ENCODE data around the gene CCDC138. TPM values are rescaled to one million over a fixed set of nuclear protein-coding genes. Genes with fewer than 3 reads are reported as not detected.

Gene CCDC138
- total RNA-seq, 2 experiments from 2014 or later, result 7.7 to 9.1 TPM

DNA sequence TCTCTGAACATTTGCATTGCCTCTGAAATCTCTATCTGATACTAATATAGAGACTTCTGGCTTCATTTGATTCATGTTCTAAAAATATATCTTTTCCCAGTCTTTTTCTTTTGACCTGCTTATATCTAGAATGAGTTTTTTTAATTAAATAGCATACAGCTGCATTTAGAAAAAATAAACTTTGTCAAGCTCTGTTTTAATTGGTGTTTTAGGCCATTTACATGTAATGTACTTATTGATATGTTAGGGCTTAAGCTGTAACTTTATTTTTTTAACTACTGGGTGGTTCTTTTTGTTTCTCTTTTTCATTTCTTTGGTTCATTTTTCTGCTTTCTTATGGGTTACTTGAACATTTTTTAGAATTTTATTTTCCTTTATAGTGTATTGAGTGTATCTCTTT, 54.9 kb downstream of the CCDC138 start:
- POLR2A ChIA-PET, result interaction anchor here (1.4 kb wide), 1 partner anchor 13 kb away, joined by 3 read pairs; no protein-coding TSS in a partner anchor
- H3K36me3 Mint-ChIP-seq (ENCODE audit: low read depth), result peaks cover 37% of the 10 kb centered on the region
- H3K4me3 Mint-ChIP-seq, result no peak overlapping the region
- no peak for DNase-seq
- no peaks in the 10 kb centered on the region for H3K4me1 Mint-ChIP-seq
- no peak overlapping the region for H3K27ac Mint-ChIP-seq
- no peaks in the 10 kb centered on the region for H3K27me3 Mint-ChIP-seq
- CTCF ChIA-PET, result no interaction called here
- peaks cover 11% of the 10 kb centered on the region for H3K9me3 Mint-ChIP-seq

DNA sequence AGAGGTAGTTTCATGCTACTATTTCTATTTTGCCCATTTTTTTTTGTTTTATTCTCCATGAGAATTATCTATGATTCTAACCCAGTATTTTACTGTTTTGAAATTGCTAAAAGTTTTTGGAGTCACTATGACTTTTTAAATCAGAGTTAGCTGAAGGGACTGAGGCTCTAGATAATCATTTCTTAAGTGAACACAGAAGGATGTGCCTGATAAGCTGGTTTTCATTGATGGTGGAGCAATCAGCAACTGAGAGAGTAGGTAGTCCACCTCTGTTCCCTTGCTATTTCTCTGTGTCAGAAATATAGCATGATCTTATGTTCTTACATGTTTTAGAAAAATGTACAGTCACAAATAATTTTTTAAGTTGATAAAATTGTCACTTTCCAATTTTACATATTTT, 59.4 kb downstream of the CCDC138 start:
- ChIA-PET POLR2A (no interaction called here), CTCF (no interaction called here)
- Mint-ChIP-seq H3K9me3 (no peaks in the 10 kb centered on the region), H3K4me1 (no peaks in the 10 kb centered on the region), H3K27me3 (no peaks in the 10 kb centered on the region), H3K36me3 (ENCODE audit: low read depth) (peaks cover 35% of the 10 kb centered on the region), H3K27ac (no peak overlapping the region), H3K4me3 (no peak overlapping the region)
- DNase-seq, result no peak

DNA sequence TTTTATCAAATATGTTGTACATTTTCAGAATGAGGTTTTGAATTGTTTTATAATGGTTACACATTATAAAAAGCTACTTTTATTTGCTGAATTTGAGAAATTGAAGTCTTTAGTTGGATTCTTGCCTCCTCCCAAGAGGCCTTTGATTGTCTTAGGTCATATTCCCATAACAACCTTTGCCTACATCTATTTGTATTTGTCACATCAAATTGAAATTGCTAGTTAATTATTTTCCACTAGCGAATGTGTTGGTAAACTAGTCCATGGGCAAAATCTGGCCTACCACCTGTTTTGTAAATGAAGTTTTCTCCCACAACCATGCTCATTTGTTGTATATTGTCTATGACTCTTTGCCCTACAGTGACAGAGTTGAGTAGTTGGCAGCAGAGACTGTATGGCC, 60.4 kb downstream of the CCDC138 start:
- CTCF ChIA-PET, result no interaction called here
- Mint-ChIP-seq H3K9me3 (no peaks in the 10 kb centered on the region), H3K4me1 (no peaks in the 10 kb centered on the region), H3K27ac (no peak overlapping the region), H3K4me3 (no peak overlapping the region), H3K27me3 (no peaks in the 10 kb centered on the region), H3K36me3 (ENCODE audit: low read depth) (peaks cover 28% of the 10 kb centered on the region)
- POLR2A ChIA-PET, result no interaction called here
- no peak for DNase-seq

DNA sequence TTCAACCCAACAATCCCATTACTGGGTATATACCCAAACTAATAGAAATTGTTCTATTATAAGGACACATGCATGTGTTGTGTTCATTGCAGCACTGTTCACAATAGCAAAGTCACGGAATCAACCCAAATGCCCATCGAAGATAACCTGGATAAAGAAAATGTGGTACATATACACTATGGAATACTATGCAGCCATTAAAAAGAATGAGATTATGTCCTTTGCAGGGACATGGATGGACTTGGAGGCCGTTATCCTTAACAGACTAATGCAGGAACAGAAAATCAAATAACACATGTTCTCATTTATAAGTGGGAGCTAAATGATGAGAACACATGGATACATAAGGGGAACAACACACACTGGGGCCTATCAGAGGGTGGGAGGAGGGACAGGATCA, 65.8 kb downstream of the CCDC138 start:
- DNase-seq, result no peak
- H3K27me3 Mint-ChIP-seq, result no peaks in the 10 kb centered on the region
- no peaks in the 10 kb centered on the region for H3K9me3 Mint-ChIP-seq
- peaks cover 2% of the 10 kb centered on the region for H3K4me1 Mint-ChIP-seq
- no peak overlapping the region for H3K27ac Mint-ChIP-seq
- POLR2A ChIA-PET, result no interaction called here
- CTCF ChIA-PET, result no interaction called here
- H3K36me3 Mint-ChIP-seq (ENCODE audit: low read depth), result peaks cover 15% of the 10 kb centered on the region
- no peak overlapping the region for H3K4me3 Mint-ChIP-seq

DNA sequence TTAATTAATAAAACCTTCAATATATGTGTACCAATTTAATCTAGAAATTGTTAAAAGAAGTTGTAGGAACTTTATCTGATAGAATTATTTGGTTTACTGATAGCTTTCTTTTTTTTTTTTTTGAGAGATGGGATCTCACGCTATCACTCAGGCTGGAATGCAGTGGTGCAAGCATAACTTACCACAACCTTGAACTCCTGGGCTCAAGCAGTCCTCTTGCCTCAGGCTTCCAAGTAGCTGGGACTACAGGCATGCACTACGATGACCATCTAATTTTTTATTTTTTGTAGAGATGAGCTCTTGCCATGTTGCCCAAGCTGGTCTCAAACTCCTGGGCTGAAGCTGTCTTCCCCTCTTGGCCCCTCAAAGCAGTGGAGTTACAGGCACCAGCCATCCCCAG, 66.8 kb downstream of the CCDC138 start:
- Mint-ChIP-seq H3K4me3 (no peak overlapping the region), H3K4me1 (peaks cover 2% of the 10 kb centered on the region), H3K27ac (no peak overlapping the region), H3K9me3 (no peaks in the 10 kb centered on the region), H3K27me3 (no peaks in the 10 kb centered on the region), H3K36me3 (ENCODE audit: low read depth) (peaks cover 18% of the 10 kb centered on the region)
- CTCF ChIA-PET, result no interaction called here
- no peak for DNase-seq
- POLR2A ChIA-PET, result no interaction called here

DNA sequence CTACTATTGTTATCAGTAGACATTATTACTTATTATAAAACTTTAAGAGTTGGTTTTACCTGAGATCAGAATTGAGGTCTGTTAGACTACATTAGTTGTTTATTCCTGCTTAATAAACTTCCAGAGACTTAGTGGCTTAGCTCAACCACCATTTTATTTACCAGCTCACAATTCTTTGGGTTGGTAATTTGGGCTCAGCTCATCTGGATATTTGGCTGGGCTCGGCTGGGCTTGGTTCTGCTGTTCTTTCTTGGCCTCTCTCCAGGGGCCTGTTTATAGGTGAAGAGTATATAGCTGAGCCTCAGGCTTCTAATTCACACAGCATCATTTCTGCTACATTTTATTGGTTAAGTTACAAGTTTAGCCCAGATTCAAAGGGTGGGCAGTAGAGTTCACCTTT, 67.9 kb downstream of the CCDC138 start:
- peaks cover 2% of the 10 kb centered on the region for H3K4me1 Mint-ChIP-seq

DNA sequence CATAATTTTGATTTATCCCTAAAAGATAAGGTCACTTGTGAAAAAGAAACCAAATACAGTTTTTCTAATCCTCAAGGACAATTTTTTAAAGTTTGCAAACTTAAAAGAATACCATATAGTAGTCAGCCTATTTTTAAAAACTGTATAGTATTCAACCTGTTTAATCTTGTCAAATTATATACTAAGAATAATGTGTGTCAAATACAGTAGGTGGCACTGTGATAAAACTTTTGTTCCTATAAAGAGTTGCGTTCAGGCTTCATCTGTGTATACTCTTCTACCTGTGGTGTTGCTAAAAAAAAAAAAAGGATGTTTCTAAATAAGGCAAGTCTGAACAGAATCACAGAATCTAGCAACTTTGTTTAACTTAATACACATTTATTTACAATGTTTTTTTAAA, 68.6 kb downstream of the CCDC138 start:
- H3K4me1 Mint-ChIP-seq, result peaks cover 2% of the 10 kb centered on the region
- no peak for DNase-seq
- peaks cover 19% of the 10 kb centered on the region for H3K36me3 Mint-ChIP-seq (ENCODE audit: low read depth)
- no peak overlapping the region for H3K27ac Mint-ChIP-seq
- no peak overlapping the region for H3K4me3 Mint-ChIP-seq
- POLR2A ChIA-PET, result no interaction called here
- no peaks in the 10 kb centered on the region for H3K27me3 Mint-ChIP-seq
- no peaks in the 10 kb centered on the region for H3K9me3 Mint-ChIP-seq
- CTCF ChIA-PET, result no interaction called here

More for the DNA sequence above, 67.9 kb downstream of the CCDC138 start:
- ChIA-PET POLR2A (interaction anchor here (0.9 kb wide), 1 partner anchor 13 kb away, joined by 3 read pairs; no protein-coding TSS in a partner anchor), CTCF (no interaction called here)
- Mint-ChIP-seq H3K4me3 (no peak overlapping the region), H3K27ac (no peak overlapping the region), H3K36me3 (ENCODE audit: low read depth) (peaks cover 23% of the 10 kb centered on the region), H3K27me3 (no peaks in the 10 kb centered on the region), H3K9me3 (no peaks in the 10 kb centered on the region)
- DNase-seq, result no peak

DNA sequence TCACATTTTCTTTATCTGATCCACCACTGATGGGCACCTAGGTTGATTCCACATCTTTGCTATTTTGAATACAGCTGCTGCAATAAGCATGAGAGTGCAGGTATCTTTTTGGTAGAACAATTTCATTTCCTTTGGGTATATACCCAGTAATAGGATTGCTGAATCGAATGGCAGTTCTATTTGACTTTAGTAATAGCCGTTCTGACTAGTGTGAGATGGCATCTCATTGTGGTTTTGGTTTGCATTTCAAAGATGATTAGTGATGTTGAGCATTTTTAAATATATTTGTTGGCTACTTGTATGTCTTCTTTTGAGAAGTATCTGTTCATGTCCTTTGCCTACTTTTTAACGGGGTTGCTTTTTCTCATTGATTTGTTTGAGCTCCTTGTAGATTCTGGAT, 72.3 kb downstream of the CCDC138 start:
- Mint-ChIP-seq H3K36me3 (ENCODE audit: low read depth) (peaks cover 14% of the 10 kb centered on the region), H3K9me3 (no peaks in the 10 kb centered on the region), H3K27me3 (no peaks in the 10 kb centered on the region), H3K4me1 (peaks cover 2% of the 10 kb centered on the region), H3K27ac (no peak overlapping the region), H3K4me3 (no peak overlapping the region)
- DNase-seq, result no peak
- POLR2A ChIA-PET, result no interaction called here
- CTCF ChIA-PET, result no interaction called here

DNA sequence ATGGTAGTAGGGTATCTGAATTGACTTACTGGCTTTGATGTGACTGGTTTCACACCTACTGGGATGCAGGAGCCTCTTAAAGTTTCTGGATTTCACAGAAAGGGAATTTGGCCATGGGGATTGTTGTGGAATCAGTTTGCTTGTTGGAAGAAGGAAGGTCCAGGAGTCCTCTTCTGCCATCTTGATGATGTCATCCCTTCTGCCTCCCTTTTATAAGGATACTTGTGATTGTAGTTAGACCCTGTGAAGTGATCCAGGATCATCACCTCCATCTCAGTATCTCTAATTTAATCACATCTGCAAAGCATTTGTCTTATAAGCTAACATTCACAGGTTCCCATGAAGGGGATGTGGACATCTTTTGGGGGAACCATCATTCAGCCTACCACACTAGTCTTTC, 79.5 kb downstream of the CCDC138 start:
- Mint-ChIP-seq H3K36me3 (ENCODE audit: low read depth) (peaks cover 39% of the 10 kb centered on the region), H3K27ac (no peak overlapping the region), H3K4me1 (peaks cover 10% of the 10 kb centered on the region), H3K9me3 (peaks cover 18% of the 10 kb centered on the region), H3K27me3 (no peaks in the 10 kb centered on the region), H3K4me3 (no peak overlapping the region)
- POLR2A ChIA-PET, result no interaction called here
- CTCF ChIA-PET, result no interaction called here
- no peak for DNase-seq

DNA sequence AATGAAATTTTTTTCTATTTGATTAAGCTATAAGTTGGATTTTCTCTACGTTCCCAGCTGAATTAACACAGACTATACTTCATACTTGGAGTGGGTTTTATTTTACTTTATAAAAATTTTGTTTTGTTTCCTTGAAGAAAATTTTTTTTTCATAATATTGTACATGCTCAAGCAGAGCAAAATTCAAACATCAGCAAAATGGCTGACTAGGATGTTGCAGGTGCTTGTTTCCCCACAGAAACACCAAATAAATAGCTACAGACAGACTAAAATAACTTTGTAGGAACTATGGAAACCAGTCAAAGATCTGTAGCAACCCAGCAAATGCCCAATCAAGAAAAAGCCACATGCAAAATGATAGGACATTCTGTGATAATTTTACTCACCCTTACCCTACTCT, 82.3 kb downstream of the CCDC138 start:
- Mint-ChIP-seq H3K27ac (no peak overlapping the region), H3K36me3 (ENCODE audit: low read depth) (peaks cover 45% of the 10 kb centered on the region), H3K27me3 (no peaks in the 10 kb centered on the region), H3K9me3 (peaks cover 23% of the 10 kb centered on the region), H3K4me1 (peaks cover 10% of the 10 kb centered on the region), H3K4me3 (no peak overlapping the region)
- POLR2A ChIA-PET, result no interaction called here
- CTCF ChIA-PET, result interaction anchor here (0.8 to 1.2 kb wide), 2 partner anchors 9 to 12 kb away, joined by 3 read pairs; no protein-coding TSS in a partner anchor
- DNase-seq, result no peak

DNA sequence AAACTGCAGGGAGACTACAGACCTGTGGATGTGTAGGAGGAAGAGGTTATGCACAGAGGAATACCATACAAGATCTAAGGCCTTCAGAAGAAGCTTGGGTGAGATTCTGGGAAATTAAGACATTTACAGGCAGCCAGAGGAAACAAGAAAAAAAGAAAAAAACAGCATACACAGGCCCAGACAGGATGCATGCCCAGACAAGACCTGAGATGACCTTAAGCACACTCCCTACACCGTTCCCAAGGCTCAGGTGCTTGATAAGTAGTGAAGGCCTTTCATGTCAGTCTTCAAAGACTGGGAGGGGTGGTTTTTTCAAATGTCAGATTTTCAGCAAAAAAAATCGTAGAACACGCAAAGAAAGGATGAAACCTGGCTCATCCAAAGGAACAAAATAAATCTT, 83.0 kb downstream of the CCDC138 start:
- Mint-ChIP-seq H3K27ac (no peak overlapping the region), H3K9me3 (peaks cover 23% of the 10 kb centered on the region), H3K36me3 (ENCODE audit: low read depth) (peaks cover 50% of the 10 kb centered on the region), H3K4me3 (no peak overlapping the region), H3K4me1 (peaks cover 10% of the 10 kb centered on the region), H3K27me3 (no peaks in the 10 kb centered on the region)
- ChIA-PET POLR2A (no interaction called here), CTCF (no interaction called here)
- DNase-seq, result no peak

DNA sequence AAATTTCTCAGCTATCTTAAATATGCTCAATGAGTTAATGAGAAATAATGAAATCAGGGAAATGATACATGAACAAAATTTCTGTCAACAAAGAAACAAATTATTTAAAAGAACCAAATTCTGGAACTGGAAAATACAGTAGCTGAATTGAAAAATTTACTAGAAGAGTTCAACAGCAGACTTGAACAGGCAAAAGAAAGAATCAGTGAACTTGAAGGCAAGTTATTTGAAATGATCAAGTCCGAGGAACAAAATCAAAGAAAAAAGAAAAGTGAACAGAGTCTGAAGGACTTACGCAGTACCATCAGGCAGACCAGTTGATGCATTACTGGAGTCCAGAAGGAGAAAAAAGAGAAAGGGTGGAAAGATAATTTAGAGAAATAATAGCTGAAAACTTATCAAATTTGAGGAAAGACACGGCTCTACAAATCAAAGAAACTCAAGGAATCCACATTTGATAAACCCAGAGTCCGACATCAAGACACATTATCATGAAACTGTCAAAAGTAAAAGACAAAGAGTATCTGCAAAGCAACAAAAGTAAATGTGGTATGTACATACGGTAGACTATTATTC, 83.6 kb downstream of the CCDC138 start:
- no peaks in the 10 kb centered on the region for H3K27me3 Mint-ChIP-seq
- CTCF ChIA-PET, result no interaction called here

DNA sequence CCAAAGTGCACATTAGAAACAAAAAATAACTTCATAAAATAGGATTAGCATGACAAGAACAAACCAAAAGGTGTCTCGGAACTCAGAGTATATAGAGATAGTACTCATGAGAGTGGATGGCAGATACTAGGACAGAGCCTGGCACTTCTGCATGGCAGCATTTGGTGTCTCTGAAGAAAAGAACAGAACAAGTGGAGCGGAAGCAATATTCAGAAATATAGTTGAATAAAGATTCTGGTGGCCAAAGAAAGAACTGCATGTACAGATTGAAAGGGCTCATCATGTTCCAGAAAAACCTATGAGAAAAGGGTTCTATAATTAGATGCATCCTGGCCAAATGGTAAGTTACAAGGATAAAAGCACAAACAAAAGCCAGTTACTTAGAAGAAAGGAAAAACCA, 90.9 kb downstream of the CCDC138 start:
- no peak for DNase-seq
- Mint-ChIP-seq H3K9me3 (peaks cover 4% of the 10 kb centered on the region), H3K27me3 (no peaks in the 10 kb centered on the region), H3K27ac (no peak overlapping the region), H3K4me1 (no peaks in the 10 kb centered on the region), H3K36me3 (ENCODE audit: low read depth) (peaks cover 15% of the 10 kb centered on the region), H3K4me3 (no peak overlapping the region)
- POLR2A ChIA-PET, result no interaction called here
- CTCF ChIA-PET, result interaction anchor here (1.0 to 1.3 kb wide), 2 partner anchors 9 to 18 kb away, joined by 3 read pairs; no protein-coding TSS in a partner anchor

More for the DNA sequence above, 83.6 kb downstream of the CCDC138 start:
- Mint-ChIP-seq H3K4me1 (peaks cover 10% of the 10 kb centered on the region), H3K36me3 (ENCODE audit: low read depth) (peaks cover 50% of the 10 kb centered on the region), H3K27ac (no peak overlapping the region), H3K9me3 (peaks cover 23% of the 10 kb centered on the region), H3K4me3 (no peak overlapping the region)
- POLR2A ChIA-PET, result no interaction called here
- DNase-seq, result no peak

DNA sequence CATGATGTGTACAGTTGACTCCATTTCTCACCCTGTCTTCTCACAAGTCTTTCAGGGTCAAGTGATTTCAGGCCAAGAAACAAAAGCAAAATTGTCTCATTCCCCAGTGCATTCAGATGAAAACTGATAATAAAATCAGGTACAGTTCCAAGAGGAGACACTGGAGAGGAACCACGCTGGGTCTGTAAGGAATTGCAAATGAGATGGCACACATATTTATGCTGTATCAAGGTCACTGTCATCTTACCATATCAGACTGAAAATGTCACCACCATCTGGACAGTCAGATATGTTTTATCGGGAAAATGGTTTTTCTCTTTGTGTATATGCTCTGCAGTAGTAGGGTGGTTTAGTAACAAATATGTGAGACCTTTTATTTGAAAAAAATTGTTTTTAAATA, 91.7 kb downstream of the CCDC138 start:
- DNase-seq, result no peak
- Mint-ChIP-seq H3K9me3 (peaks cover 4% of the 10 kb centered on the region), H3K4me3 (no peak overlapping the region), H3K27ac (no peak overlapping the region), H3K4me1 (no peaks in the 10 kb centered on the region), H3K36me3 (ENCODE audit: low read depth) (peaks cover 14% of the 10 kb centered on the region), H3K27me3 (no peaks in the 10 kb centered on the region)
- CTCF ChIA-PET, result interaction anchor here (1.0 to 1.3 kb wide), 2 partner anchors 10 to 17 kb away, joined by 3 read pairs; no protein-coding TSS in a partner anchor
- POLR2A ChIA-PET, result no interaction called here

Measured in activated CD4-positive, alpha-beta memory T cell treated with anti-CD3 and anti-CD28 coated beads, Interleukin-2, amount 10 ng/mL, durations not matched to agents 7 days and 5 days (primary cell).